ENCODE measurements around the gene OTULIN.
A peak's percentile ranks its signal among the peaks of the same experiment; 100 is the strongest.

The OTULIN gene

DNA sequence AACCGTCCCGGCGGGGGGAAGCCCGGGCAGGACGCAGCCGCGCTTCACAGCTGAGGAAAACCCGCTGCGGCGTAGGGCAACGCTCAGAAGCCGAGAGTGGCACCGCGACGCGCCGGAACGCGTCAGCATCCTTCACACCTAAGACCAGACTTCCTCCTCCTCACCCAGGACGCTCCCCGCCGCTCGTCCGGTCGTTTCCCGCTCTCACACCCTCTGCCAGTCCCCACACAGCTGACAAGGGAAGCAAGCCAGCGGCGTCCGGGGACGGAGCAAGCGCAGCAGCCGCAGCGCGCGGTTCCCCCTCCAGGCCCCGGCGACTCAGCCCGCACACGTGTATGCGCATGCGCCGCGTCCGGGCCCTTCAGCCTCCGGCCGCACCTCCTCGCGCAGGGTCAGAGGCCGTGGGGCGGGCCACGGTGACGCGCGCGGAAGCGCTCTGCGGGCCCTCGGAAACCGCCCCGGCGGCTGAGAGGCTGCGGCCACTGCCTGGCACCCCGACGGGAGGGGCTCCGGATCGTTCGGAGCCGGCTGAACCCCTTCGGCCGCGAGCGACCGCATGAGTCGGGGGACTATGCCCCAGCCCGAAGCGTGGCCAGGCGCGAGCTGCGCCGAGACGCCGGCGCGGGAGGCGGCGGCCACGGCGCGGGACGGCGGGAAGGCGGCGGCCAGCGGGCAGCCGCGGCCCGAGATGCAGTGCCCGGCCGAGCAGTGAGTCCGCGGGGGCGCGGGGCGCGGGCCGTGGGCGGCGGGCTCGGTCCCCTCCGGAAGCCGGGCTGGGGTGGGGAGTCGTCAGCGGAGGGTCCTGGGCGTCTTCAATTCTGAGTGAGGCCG lies at the start of gene OTULIN:
TSS of gene OTULIN (plus strand) at position 449 of the 831 bp plus-strand sequence. CDS start at position 557, 108 bp downstream.
- DNase-seq = peak; percentile 90

DNA sequence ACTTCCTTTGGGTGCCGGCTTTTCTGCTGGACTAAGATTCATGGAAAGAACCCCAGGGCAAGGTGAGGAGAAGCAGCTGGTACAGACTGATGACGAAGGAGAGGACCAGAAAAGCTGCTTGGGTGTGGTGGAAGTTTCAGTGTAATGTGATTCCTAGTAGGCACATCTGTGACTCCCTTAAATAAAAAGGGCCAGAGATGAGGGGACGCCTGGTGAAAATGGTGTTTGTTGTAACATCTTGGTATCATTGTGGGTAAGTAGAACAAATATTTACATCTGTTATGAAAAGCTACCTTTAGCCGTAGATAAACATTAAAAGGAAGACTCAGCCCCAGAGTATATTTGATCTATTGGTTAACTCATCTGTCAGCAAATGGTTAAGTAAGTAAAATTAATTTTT lies 49.2 kb upstream of the OTULIN start:
- DNase-seq = peak; percentile 90

DNA sequence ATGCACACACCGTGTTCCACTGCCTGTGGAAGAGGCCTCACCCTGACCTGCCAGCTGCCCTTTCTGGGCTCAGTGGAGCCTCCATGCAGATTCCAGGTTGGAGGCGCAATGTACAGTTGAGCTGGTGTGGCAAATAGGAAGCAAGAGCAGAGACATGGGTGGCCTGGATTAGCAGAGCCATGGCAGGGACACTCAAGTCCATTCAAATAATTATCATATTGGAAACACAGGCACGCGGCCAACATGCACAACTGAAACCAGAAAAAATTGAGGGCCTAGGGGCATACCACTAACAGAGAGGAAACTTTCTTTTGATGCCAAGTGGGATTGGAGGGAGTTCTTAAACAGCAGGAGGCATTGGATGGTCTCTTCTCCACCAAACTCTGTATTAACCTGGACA lies 47.1 kb upstream of the OTULIN start:
- DNase-seq = no peak

DNA sequence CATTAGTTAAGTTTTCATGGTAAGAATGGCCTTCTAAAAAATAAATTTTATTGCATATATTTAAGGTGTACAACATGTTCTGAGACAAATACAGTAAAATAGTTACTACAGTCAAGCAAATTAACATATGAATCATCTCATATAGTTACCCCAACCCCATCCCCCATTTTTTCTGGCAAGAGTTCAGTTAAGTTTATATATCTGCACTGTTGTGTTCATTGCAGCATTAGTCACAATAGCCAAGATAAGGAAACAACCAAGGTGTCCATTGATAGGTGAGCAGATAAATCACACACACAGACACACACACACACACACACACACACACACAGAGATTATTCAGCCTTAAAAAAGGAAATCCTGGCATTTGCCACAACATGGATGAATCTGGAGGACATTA lies 37.2 kb upstream of the OTULIN start:
- DNase-seq = no peak

DNA sequence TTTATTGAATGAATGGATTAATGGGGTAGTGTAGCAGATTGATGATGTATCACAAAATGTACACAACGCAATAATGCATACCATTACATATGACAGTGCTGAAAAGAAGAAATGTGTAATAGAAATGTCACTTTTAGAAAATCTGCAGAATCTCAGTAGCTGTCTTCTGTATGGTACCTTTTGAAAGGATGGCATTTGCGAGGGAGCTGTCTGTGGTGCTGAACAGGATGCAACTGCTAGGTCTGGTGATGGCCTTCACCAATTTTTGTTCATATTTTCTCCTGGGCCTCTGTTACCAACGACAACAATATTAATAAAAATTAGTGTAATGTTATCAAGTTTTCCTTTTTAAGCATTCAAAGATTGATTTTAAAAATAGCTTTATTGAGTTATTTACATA lies 36.2 kb upstream of the OTULIN start:
- DNase-seq = no peak

DNA sequence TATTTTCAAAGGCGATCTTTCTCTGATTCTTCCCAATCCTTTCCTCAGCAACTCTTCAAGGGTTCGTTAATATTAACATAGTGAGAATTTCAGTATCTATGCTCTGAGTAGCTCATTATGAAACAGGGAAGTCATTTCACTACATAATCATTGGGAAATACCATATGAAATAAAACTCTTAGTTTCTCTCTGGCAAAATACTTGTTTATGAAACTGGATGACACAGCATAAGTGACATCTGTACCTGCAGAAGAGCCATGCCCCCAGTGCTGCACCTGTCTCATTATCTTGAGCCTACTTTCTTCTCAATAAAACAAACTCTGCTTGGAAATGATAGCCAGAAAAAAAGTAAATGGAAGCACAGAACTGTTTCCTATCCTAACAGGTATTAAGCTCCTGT lies 33.8 kb upstream of the OTULIN start:
- no peak for DNase-seq

DNA sequence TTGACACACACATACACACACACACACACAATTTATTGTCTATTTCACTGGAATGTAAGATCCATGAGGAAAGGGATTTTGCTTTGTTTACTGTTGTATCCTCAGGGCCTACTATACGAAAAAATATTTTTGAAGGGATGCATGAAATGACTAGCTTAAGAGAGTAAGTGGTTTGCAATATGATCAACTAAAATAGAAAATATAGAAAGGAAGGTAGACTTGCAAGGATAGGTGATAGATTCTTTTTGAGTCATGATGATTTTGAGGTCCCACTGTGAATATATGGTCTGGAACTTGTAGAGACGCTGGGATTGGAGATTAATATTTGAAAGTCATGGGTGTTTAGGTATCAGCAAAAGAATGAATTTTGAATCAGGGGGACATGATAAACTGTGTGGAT lies 28.9 kb upstream of the OTULIN start:
- no peak for DNase-seq

DNA sequence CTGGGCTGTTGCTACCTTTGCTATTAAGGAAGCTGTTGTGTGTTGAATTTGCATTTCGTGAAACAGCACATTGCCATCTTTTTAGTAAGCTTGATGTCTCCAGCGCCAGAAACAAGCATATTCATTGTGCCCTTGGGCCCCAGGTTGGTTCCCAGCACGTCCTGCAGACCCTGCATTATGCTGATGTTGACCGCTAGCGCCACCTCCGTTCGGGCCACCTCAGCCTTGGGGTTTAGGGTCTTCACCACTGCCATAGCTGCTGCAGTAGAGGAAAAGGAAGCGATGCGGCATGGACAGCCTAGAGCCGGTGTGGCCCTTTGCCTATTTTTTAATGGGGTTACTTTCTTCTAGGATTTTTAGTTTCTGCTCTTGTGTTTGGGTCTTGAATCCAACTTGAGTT lies 23.8 kb upstream of the OTULIN start:
- no peak for DNase-seq

DNA sequence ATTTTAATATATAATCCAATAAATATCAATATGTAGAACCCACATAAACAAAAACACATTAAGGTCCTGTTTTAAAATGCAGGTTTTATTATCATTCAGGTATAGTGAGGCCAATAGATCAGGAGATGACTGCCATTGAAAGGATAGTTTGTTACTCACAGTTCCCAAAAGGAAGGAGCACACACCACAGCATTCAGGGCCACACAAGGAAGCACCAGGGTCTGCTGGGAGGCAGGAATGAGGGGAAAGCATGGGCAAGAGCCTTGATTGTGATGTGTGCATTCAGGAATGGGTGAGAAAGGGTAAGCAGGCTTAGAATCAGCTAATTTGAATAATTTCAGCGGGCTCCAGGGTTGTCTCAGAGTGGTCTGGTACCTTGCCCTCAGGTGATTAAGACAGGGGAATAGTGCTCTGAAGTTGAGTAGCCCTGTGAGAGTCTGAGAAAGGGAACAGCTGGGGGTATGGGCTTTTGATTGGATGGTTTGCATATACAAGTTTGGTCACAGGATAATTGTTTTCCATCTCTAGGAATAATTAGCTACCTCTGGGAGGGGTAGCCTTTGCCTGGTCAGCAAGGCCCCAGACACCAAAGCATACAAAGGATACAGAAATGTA lies 19.8 kb upstream of the OTULIN start:
- DNase-seq = no peak

DNA sequence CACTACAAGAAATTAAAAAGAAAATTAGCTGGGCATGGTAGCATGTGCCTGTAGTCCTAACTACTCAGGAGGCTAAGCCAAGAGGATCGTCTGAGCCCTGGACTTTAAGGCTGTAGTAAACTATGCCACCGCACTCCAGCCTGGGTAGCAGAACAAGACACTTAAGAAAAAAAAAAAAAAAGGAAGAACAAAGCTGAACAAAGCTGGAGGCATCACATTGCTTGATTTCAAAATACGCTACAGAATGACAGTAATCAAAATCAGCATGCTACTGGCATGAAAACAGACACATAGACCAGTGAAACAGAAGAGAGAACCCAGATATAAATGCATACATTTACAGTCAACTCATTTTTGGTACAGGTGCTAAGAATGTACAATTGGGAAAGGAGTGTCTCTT lies 14.5 kb upstream of the OTULIN start:
- no peak for DNase-seq

DNA sequence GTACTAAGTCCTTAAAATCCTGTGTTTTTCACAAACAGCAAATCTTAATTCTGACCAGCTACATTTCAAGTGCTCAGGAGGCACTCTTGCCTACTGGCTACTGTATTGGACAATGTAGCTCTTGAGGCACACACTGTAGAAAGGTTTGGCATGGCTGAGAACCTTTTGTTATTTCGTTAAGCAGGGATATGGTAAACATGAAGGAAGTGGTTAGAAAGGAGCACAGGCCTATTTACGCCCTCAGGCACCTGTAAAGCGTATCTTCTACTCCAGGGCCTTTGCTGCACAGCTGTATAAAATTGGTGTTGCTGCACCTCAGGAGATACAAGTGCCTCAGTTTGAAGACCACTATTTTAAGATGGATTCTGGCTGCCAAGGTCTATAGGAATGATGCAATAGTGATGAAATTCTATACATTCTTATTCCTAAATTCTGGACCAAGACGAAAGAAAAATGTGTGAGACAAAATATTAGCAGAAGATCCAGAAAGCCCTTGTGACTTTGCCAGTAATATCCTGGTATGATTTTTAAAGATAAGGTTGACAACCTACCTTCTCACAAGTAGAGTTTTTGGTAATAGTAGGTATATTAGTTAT lies 9.3 kb upstream of the OTULIN start:
- DNase-seq = no peak

DNA sequence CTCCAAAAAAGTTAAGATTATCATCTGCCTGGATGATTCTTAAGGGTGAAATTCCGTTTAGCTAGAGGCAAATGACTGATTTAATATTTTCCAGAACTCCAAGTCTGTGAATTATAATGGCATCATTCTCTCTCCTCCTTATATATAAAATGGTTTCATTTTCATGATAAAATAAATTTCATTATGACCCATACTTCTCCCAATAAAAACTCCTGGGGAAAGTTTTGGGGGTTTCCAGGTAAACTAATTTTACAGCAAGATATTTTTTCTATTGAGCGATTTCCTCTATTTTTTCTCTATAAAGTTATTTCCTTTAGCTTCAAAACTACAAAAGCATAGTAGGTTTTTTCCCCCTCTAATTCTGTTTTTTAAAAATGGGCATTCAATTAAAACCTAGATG lies 7.6 kb upstream of the OTULIN start:
- DNase-seq = no peak

DNA sequence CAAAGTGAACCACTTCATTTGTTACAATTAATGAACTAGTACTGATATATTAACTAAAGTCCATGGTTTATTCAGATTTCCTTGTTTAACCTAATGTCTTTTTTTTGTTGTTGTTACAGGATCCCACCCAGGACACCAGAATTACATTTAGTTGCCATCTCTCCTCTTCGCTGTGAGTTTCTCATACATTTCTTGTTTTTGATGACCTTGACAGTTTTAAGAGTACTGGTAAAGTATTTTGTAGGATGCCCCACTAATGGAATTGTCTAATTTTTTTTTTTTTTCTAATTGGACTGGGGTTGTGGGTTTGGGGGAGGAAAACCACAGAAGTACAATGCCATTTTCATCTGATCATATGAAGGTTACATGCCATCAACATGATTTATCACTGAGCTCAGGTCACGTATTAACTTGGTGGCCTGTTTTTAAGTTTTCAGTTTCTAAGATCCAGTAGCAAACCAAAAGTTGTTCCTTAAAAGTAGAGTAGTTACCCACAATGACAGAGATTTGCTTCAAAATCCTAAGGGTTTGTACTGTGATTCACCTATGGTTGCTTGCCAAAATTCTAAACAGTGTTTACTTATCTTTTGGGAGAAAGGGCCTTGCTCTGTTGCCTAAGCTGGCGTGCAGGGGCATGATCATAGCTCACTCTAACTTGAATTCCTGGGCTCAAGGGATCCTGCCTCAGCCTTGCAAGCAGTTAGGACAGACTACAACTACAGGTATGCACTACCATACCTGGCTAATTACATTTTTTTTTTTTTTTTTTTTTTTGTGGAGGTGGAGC lies 4.5 kb upstream of the OTULIN start:
- no peak for DNase-seq

DNA sequence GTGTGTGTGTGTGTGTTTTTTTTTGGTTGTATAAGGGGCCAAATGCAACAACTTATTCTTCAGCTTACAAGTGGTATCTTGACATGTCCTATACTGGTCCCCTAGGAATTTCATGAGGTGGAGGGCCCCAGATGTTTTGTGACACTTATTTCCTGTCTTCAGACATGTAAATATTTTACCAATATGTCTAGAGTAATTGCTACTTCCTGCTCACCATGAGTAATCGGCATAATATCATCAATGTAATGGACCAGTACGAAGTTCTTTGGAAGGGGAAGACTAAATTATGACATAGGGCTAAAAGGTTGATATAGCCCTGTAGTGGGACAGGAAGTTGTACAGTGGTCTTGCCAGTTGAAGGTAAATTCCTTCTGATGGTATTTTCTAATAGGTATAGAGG lies 3.7 kb upstream of the OTULIN start:
- no peak for DNase-seq

DNA sequence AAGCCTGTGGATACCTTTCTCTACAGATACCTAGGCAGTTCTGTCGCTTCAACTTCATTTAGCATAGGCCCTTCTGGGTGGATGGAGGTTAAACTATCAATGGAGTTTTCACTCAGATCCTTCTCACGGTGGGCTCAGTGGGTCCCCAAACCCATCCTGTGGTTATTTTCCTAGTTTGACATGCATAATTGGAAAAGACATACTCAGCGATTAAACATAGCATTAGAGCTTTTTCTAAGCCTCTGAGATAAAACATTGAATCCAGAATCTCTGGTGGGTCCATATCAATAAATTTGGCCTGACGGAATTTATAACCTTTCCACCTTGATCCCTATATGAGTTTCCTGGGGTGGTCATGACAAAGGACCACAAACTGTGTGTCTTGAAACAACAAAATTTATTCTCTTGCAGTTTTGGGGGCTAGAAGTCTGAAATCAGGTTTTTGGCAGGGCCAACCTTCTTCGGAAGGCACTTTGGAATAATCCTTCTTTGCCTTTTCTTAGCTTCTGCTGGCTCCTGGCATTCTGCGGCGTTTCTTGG lies 1.7 kb upstream of the OTULIN start:
- no peak for DNase-seq

DNA sequence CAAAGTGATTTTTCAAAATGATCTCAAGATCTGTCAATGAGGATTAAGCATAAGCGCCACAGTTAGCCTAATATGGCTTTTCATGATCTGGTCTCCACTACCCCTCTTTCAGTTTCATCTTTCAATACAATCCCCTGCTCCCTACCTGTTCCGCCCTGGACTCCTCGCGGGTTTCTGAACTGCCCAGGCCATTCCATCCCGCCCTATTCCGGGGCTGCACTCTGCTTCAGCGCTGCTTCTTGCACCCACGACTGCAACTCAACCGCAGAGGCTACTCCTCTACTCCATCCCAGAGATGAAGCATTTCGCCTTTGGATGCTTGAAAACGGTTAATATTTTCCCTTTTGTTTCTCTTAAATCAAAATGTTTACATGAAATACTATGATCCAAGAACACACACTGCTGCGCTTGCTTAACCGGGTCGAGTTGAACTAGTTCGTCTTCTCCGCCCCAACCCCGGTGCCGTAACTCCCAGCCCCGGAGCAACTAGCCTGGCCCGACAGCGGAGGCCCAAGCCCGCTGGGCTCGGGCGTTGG lies 716 bp upstream of the OTULIN start:
- no peak for DNase-seq

DNA sequence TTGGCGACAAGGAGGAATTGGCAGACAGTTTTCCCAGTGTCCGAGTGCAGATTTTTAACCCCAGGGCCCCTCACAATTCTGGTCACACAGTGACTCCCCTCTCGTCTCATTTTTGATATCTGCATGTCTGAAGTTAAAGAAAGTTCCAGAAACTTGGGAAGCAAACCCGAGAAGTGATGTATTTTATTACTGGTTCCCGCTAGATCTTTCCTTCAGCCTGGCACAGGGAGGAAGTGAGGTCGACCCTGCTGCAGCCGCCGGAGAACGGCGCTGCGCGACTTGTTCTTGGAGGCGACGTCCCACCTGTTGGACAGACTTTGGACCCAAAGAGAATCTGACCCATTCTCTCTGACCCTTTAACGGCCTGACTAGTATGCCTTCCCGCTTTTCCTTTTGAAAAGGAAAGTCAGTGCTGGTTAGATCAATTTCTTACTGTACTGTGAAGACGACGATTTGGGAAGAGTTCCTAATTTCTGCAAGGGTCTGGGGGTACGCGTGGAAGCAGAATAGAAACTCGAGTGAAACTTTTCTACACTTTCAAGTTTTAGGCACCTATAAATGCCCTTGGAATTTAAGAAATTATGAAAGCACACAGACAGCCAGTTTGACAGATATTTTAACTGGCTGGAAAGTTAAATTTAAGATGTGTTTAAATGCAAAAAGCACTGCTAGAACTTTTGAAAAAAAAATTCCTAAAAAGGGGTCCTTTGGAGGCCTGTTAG lies 744 bp downstream of the OTULIN start:
- no peak for DNase-seq

DNA sequence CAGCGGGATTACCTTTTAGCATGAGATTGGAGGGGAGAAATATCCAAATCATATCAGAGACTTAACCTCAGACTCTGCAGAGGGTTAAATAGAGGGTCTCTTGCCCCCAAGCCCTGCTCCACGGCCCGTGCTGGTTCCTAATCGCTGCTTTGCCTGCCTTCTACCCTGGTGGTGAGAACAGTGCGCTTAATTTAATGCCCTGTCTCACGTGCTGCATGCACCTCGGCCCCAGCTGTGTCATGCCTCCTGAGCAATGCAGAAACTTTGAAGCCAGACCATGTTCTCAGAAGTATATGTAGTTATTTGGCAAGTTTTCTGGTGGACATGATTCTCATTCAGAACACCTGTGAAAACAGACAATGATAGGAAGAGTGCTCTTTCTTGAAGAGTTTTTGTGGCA lies 1.4 kb downstream of the OTULIN start:
- no peak for DNase-seq

DNA sequence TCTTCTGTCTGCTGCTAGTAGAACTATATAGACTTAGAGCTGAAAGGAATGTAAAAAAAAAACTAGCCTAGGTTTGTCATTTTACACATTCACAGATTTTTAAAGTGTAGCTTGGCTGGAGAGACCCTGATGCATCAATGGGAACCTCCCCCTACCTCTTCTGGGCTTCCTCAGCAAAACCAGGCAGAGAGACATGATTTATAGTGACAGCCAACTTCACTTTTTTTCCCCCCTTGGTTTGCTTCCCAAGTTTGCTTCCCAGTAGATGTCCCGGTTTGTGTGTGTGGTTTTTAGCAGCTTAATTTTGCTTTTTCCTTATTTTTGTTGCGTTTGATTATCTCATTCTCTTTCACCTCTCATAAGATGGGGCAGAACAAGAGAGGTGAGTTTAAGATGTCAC lies 1.8 kb downstream of the OTULIN start:
- DNase-seq = no peak

DNA sequence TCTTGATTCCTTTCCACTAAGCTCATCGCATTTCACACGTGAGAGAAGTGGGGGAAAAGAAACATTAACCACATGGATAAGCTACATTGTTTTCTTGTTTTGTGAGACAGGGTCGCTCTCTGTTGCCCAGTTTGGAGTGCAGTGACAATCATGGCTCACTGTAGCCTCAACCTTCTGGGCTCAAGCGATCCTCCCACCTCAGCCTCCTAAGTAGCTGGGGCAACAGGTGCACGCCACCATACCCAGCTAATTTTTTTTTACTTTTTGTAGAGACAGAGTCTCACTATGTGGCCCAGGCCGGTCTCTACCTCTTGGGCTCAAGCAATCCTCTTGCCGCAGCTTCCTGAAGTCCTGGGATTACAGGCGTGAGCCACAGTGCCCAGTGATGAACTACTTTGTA lies 2.8 kb downstream of the OTULIN start:
- no peak for DNase-seq

DNA sequence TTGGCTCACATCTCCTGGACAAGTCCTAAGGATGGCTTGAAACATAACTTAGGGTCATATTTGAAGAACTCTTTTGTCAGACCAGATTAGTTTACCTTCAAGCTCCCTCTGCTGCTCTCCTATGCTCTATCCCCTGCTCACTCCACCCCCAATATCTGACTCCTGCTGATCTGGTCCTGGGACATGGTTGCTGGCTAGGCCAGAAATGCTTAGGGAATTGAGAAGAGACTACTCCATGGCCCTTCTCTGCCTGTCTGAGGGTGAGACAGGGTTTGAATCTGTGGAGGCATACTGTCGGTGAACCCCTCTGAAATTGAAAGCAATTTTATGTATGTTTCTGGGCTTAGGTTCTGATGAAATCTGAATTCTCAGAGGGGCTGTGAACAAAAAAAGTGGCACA lies 3.3 kb downstream of the OTULIN start:
- no peak for DNase-seq

DNA sequence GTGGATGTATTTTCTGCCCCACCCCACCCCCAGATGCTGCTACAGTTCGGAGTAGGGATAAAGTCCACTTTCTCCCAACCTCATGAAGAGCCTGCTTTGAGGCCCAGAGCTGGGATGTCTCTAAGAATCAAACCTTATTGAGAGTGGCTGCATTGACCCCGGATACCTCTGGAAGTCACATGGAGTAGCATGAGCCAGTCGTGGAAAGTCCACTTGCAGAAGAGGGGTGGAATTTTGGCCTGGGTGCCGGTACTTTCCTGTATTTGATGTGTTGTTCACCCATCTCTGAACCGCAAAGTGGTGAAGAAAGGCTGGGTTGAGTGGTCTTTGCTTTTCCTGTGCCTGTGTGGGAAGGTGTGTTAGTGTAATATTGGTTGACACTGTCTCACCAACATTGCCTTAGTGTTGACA lies 3.7 kb downstream of the OTULIN start:
- no peak for DNase-seq
